ENCODE data around the gene LINGO4. TPM values are rescaled to one million over a fixed set of nuclear protein-coding genes. Genes with fewer than 3 reads are reported as not detected.
A peak's percentile ranks its signal among the peaks of the same experiment; 100 is the strongest.

Gene LINGO4
- total RNA-seq, 1 donor from 2014 or later, result 0.29 TPM

GRCh38 chr1:151843398-151843797, 38.2 kb upstream of the LINGO4 start:
- intact Hi-C loops (cut with DNase I), result no loop called here
- H3K4me1 ChIP-seq, result peaks cover 7% of the 10 kb centered on the region
- no peak for TF ChIP-seq CTCF (IDR thresholded peaks at IDR 0.05)
- no peaks in the 10 kb centered on the region for H3K9me3 ChIP-seq
- no peak for ATAC-seq
- no peak for DNase-seq
- H3K4me3 ChIP-seq, result no peak overlapping the region
- no peak overlapping the region for H3K27ac ChIP-seq
- peaks cover 17% of the 10 kb centered on the region for H3K27me3 ChIP-seq
- no peaks in the 10 kb centered on the region for H3K36me3 ChIP-seq

DNA sequence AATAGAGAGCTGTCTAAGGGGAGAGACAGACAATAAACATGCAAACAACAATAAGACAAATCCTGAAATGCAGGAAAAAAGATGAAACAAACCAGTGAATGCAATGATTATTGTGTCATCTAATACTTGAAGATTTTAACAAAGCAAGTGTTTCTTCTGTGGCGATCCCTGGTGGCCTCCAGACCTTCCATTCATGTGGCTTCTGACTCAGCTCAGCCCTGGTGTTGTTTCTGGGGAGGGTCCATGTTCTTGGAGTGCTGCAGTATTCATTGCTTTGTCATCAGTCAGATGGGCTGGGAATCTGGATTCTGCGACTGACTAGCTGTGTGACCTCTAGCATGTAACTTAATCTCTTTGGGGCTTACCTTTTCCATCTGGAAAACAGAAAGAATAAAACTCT, 35.9 kb upstream of the LINGO4 start:
- H3K27ac ChIP-seq, result no peak overlapping the region

DNA sequence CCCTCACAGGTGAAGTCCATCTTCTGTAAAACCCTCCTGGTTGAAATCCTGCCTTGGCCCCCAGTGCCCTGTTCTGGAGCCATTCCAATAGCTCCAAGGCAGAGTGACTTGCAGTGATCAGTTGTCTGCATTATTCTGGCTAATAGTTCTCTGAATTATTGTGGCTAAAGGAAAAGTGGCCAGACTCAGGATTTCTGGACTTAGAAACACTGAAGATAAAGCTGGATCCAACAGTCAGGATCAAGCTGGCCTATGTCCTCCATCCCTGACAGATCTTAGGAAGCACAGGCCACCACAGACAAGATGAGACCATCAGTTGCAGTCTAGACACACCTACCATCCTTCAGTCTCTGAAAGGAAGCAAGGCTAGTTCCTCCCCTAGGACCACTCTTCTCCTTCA, 35.2 kb upstream of the LINGO4 start:
- Histone ChIP-seq H3K27me3 (peaks cover 26% of the 10 kb centered on the region), H3K9me3 (no peaks in the 10 kb centered on the region), H3K4me1 (peaks cover 19% of the 10 kb centered on the region), H3K36me3 (no peaks in the 10 kb centered on the region), H3K27ac (no peak overlapping the region), H3K4me3 (peak overlapping the region; percentile 48)
- intact Hi-C loops (cut with DNase I), result no loop called here
- no peak for TF ChIP-seq CTCF (IDR thresholded peaks at IDR 0.05)
- DNase-seq (peak; percentile 51), ATAC-seq (no peak)

More for the DNA sequence above, 35.9 kb upstream of the LINGO4 start:
- H3K36me3 ChIP-seq, result no peaks in the 10 kb centered on the region
- H3K4me1 ChIP-seq, result peaks cover 19% of the 10 kb centered on the region
- H3K27me3 ChIP-seq, result peaks cover 26% of the 10 kb centered on the region
- intact Hi-C loops (cut with DNase I), result no loop called here
- no peak for TF ChIP-seq CTCF (IDR thresholded peaks at IDR 0.05)
- no peaks in the 10 kb centered on the region for H3K9me3 ChIP-seq
- no peak overlapping the region for H3K4me3 ChIP-seq
- no peak for DNase-seq
- no peak for ATAC-seq

DNA sequence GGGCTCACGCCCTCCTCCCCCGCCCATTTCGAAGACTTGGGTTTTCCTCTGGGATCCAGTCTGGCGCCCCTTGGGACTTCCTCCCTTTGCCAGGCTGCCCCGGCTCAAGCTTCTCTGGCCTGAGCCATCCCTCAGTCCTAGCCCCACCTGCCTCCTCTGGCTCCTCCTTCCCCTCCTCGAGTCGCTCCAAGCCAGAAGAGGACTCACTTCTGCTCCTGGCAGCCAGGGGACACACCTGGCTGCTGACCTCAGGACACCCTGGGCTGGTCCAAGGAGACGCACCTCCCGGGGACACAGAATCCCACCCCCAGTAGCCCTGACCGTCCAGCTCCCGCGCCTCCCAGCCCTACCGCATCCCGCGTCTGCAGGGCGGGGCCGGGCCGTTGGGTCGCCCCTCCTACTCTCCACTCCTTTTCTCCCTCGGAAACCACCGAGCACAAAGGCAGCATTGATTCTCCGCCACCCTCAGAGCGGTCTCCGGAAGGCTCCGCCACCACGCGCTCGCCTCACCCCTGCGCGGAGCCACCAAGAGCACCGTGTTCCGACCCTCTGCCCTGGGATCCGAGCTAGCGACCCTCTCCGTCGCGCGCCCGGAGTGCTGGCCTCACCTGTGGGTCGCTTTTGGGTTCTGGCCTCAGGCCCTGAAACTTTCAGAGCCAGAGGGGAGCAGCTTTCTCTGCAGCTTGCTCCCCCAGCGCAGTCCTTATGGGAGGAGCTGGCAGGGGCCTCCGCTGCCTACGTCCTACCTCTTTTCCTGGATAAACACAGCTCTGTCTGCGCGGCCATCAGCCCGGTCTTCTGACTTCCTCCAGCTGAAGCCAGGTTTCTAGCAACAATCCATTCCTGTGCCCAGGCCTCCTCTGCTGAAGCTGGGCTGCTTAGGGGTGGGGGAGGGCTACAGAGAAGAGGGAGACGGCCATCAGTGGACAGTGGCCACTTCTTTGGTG, 34.5 kb upstream of the LINGO4 start, which contains the start of gene C2CD4D:
Gene C2CD4D, minus strand, starts transcription at position 364 of the 947 bp plus-strand sequence. CDS start 831 bp downstream, outside the sequence.
- ATAC-seq (peak; percentile 61), DNase-seq (peak; percentile 73)
- no peaks in the 10 kb centered on the region for H3K36me3 ChIP-seq
- intact Hi-C loops (cut with DNase I), result no loop called here
- H3K27ac ChIP-seq, result peak within 1 kb of the TSS; percentile 72
- TF ChIP-seq CTCF (IDR thresholded peaks at IDR 0.05), result no peak
- peaks cover 26% of the 10 kb centered on the region for H3K27me3 ChIP-seq
- peaks cover 19% of the 10 kb centered on the region for H3K4me1 ChIP-seq
- H3K4me3 ChIP-seq, result peak within 1 kb of the TSS; percentile 48
- no peaks in the 10 kb centered on the region for H3K9me3 ChIP-seq

GRCh38 chr1:151839082-151839412, 33.8 kb upstream of the LINGO4 start:
- no peak overlapping the region for H3K27ac ChIP-seq
- H3K36me3 ChIP-seq, result no peaks in the 10 kb centered on the region
- peaks cover 26% of the 10 kb centered on the region for H3K27me3 ChIP-seq
- H3K4me1 ChIP-seq, result peaks cover 19% of the 10 kb centered on the region
- no peak for TF ChIP-seq CTCF (IDR thresholded peaks at IDR 0.05)
- ATAC-seq (no peak), DNase-seq (no peak)
- H3K4me3 ChIP-seq, result peak overlapping the region; percentile 48
- intact Hi-C loops (cut with DNase I), result no loop called here
- H3K9me3 ChIP-seq, result no peaks in the 10 kb centered on the region
